Stimulated activated naive CD4-positive, alpha-beta T cell treated with Interleukin-2 at 50 U/mL for 16 hours (primary cell): ENCODE data around the gene C6orf120.
A peak's percentile ranks its signal among the peaks of the same experiment; 100 is the strongest.

Experiments used
- DNase-seq: peaks from one replicate; lab custom pipeline; 2025; lab: John Stamatoyannopoulos, UW

C6orf120 gene

DNA sequence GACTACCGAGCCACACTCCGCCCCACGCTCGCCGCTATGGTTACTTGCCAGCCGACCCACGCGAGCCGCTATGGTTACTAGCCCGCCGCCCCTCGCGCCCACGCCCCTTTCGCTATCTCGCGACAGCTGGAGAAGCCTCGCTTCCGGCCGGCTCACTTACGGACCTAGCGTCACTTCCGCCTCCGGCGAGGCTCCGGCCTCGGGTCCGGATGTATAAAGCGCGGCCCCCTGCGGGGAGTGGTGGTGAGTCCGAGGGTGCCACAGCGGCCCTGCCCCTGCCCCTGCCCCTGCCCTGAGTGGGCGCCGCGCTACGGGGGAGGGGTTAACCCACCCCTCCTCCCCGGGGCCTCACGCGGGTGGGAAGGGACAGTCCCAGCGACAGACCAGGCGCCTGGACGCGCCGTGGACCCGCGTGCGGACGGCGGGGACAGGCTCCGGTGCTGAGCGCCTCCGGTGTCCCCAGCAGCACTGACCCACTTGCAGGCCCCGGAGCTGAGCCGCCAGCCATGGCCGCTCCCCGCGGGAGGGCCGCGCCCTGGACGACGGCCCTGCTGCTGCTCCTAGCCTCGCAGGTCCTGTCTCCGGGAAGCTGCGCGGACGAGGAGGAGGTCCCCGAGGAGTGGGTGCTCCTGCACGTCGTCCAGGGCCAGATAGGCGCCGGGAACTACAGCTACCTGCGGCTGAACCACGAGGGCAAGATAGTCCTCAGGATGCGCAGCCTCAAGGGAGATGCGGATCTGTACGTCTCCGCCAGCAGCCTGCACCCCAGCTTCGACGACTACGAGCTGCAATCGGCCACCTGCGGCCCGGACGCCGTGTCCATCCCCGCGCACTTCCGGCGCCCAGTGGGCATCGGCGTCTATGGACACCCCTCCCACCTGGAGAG lies at the start of gene C6orf120, which contains the start of gene WDR27:
Gene C6orf120 (plus strand): TSS at position 173 of the 886 bp plus-strand sequence. CDS start 334 bp downstream, at position 507.
Gene WDR27 (minus strand): TSS at position 76 of the 886 bp plus-strand sequence. CDS start 13,024 bp downstream, outside the sequence.
- peak; percentile 99 for DNase-seq

DNA sequence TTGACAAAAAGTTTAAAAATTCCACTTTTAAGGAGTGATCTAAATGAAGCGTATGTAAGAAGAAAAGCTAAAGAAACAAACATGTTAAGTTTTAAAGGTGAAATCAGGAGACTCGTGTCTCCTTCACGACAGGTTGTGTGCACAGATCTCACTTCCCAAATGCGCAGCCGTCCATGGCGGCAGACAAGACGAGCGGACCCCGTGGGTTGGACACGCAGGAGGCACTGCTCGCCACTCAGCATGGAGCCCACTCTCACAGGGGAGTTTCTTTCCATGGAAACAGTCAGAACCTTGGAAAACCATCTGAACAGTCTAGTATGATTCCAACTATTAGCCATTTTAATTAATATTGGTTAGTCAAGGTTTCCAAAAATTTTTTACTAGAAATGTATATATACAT lies 49.0 kb upstream of the C6orf120 start:
- no peak for DNase-seq

DNA sequence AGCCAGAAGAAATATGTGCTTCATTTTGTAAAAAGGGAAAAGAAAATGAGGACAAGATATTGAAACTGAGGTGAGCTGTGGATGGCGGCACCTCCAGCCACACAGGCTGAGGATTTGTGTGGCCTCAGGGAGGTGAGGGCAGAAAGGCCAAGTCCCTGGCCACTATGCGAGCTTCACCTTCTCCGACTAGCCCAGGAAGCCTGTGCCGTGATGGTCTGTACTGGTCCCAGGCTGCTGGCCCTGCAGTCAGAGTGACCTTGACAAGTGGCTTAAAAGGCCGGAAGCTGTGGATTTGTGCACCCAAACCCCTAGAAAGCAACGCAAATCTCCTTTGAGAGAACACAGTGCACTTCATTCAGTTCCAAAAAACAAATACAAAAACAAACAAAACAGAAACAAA lies 48.2 kb upstream of the C6orf120 start:
- DNase-seq, result no peak

DNA sequence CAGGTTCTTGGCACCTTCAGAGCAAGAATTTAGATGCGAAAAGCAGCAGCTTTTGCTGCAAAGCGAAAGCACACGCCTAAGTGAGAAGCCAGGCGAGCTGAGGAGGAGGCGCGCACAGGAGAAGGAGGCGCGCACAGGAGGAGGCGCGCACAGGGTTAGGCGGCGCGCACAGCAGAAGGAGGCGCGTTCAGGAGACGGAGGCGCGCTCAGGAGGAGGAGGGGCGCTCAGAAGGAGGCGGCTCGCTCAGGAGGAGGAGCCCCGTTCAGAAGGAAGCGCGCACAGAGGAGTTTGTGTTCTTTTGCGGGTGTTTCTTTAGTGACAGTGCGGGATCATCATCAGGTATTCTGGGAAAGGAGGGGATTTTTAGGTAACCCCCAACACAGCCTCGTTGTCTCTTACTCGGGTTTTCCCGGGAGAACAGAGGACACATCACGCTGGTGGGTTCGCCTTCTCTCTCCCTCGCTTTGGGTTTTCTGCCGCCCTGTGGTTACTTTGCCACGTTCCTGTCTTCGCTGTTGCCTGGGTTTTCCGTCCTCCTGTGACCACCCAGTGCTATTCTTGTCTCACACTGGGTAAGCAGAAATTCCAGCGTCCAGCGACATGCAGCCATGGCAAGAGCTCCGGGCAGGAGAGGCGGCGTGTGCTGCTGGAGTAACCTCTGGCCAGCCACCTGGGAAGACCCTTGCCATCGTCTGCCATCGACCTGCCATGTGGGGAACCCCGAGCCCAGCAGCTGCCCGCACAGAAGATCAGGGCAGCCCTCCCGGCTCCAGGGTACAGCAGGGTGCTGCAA lies 47.1 kb upstream of the C6orf120 start:
- DNase-seq, result peak; percentile 62

DNA sequence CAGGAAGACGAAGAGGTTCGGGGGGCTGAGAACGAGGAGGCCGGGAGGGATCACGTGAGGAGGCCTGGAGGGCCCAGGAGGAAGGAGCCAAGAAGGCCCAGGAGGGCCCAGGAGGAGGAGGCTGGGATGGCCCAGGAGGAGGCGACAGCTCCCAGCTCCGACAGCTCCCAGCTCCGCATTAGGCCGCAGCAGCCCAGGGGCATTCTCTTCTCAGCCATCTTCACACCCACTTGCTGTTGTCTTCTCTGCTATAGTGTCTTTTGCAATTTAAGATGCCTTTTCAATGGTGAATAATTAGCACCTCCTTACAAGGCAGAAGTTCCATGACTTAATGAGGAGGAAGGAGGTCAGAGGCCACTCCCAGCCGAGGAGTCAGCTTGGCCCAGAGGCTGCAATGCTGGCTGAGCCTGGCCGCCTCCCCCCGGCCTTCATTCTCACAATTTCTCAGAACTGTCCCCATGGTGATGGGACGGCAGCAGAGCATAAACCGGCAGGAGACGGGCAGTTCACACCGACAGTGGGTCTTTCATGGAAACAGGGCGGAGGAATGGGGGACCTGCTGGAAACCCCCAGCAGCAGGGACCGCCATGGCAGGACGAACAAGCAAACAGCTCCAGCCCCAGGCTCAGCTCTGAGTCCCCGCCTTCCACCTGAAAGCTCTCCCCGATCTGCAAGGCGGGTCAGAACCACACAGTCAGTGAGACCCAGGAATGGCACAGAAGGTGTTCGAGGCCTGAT lies 45.2 kb upstream of the C6orf120 start:
- no peak for DNase-seq

DNA sequence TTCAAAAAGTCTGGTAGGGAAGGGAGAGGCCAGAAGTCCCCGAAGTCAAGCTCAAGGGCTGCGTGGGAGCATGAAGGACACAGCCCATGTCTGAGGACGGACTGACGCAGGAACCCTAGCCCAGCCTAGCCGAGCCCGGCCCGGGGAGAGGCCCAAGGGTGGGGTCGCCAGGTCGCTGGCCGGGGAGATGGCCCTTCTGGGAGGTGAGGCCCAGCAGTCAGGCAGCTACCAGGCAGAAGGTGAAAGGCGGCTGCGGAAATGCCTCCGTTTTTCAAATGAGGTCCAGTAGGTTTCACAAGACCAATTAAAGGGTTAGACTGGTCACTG lies 44.7 kb upstream of the C6orf120 start:
- DNase-seq, result no peak

DNA sequence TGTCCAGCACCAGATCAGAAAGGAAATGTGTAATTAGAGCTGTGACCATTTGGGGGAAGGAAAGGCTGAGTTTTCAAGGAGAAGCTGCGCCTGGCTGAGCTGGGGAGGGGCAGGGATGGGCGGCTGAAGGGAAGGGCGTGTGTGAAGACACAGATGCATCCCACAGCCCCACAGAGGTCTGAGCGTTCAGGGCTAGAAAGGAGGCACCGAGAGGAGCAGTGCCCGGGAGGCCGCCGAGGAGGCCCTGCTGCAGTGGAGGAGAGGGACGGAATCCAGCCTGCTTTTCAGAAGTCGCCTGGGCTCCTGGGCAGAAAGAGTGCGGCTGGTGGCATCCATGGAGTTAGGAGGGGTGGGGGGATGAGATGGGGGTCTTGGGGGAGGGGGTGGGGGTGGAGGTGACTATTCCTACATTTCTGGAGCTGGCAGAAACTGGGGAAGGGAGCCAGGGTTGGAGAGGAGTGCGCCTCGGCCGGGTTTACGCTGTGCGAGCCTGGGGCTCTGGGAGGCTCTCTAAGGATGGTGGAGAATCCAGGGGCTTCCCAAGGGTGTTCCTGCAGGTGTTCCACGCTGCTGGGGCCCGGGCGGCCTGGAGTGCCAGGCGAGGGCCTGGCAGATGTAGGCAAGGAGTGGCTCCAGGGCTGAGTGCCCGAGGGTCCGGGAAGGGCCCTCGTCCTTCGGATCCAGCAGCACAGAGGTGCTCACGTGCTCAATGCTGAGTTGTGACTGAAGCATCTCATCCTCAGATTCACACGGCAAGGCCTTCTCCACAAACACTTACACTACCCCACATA lies 41.9 kb upstream of the C6orf120 start:
- no peak for DNase-seq

DNA sequence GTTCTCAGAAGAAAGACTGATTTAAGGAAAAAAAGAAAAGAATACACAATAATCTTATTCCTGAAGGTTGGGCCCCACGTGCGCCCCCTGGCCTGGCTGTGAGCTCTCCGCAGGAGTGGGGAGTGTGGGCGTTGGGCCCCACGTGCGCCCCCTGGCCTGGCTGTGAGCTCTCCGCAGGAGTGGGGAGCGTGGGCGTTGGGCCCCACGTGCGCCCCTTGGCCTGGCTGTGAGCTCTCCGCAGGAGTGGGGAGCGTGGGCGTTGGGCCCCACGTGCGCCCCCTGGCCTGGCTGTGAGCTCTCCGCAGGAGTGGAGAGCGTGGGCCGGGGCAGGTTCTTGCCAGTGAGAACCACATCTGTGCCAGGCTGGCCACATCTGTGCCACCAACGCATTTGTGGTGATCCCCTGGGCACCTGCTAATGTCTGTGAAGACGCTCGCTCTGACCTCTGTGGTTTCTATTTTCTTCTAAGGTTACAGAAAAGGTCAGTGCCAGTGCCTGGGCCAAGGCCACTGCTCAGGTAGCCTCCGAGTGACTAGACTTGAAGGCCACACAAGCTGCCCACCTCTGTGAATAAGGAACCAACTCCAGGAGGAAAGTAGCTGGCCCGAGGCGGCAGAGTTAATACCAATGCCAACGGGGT lies 41.1 kb upstream of the C6orf120 start:
- DNase-seq, result no peak

DNA sequence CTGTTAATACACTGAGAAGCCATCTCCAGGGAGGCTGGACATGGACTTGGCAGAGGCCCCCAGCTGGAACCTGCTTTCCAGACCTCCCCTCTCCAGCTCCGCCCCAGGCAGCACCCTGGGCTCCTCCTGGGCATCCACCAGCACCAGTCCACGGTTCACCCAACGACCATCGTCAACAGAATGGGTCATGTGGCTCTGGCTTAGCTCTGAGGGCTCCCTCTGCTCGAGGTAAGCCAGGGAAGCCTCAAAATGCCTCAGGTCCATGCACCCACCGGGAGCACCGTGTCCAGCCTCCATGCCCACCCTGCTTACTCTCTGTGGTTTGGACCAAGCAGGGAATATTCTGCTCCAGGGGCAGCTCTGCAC lies 40.6 kb upstream of the C6orf120 start:
- DNase-seq, result no peak

DNA sequence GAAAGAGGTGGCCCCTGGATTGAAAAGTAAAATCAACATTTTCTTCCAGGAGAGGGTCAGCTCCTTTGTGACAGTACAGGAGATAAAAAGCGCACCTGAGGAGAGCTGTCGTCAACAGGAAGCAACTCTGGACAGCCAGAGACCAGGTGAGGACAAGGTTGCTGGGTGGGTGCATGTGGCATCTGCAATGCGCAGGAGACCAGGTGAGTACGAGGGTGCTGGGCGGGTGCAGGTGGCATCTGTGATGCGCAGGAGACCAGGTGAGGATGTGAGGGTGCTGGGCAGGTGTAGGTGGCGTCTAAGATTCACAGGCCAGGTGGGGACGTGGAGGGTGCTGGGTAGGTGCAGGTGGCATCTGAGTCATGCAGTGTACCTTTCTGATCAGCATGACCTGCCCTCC lies 38.5 kb upstream of the C6orf120 start:
- no peak for DNase-seq

DNA sequence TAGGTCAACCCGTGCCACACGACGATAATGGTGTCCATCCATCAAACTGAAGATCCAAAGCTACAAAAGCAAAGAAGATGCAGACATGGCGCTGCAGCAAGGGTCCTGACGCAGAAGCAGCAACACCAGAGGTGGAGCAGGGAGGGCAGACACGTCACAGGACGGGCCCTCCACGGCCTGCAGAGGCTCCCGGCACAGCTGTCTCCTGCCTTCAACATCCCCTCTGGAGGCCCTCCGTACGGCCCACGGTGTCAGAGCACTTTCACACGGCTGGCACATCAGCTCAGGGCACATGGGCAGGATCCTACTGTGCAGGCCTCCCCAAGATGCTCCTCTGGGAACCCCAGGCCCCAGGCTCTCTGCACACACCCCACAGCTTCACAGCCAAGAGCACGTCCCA lies 37.7 kb upstream of the C6orf120 start:
- DNase-seq, result no peak

DNA sequence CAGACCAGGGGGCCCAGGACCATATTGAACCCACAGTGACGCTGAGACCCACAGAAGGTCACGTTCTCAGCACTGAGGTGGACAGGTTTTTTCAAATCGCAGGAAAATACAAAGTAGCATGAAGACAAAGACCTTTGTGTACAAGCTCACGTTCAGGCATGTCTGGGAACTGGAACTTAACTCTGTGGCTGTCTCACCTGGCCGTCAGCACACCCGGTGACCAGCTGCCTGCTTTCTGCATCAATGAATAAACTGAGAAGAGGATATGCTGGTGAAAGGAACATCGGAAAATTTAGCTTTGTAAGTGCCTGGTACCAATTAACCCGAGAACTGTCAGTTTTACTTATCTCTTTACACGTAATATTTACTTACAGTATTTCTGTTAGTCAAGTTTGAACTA lies 36.6 kb upstream of the C6orf120 start:
- DNase-seq, result no peak

DNA sequence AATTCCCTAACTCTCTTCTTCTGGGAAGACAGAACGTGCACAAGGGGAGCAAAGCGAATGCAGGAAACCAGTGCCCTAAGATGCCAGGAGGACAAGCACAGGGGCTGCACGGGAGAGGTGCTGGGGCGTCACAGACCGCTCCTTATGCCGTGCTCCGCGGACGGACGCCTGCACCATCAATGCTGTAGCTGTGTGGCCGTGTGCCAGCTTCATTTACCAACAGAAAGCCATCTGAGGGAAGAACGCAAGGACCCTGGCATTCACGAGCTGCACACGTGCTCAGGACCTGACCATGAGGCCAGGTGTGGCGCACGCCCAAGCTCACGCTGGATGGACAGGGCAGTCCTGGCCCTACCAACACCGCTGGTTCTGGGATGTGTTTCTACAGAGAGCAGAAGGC lies 35.5 kb upstream of the C6orf120 start:
- DNase-seq, result no peak

DNA sequence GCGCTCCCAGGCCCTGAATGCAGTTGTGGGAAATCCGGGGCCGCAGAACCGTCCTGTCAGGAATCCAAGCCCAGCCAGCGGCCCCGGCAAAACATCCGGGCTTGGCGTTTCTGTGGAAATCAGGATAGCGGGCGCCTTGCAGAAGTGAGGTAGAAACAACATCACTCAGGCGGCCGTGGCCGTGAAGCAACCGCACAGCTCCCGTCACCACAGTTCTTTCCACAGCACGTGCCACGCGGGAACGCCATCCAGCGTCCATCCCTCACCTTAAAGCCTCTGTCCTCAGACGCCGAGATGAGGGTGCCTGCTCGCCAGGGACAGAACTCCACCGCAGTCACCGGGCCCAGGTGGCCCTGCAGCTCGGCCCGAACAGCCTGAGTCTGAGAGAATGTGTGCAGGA lies 34.2 kb upstream of the C6orf120 start:
- DNase-seq, result no peak

DNA sequence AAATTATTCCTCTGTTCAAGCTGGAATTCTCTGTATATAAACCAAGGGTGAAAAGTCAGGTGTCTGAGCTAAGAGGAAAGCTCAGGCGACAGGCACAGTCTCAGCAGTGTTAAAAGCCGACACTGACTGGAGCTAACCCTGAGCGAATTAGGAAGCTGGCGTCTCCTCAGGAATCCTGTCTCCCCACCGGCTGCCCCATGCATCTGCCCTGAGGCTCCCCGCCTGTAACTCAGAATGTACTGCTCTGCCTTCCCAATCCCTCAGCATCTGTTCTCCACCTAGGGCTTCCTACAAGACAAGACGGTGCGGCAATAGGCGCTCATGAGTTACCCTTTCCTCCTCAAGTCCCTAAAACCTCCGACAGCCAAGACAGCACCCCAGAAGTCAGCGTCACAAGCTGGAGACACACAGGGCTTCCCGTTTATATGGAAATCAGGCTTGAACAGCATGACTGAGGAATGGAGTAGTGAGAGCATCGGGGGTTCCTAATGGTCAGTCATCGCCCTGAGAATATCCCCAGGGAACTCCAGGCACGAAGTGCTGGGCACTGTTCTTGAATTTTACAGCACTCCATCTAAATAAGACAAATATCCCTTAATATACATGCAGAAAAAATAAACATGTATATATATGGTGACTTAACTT lies 33.6 kb upstream of the C6orf120 start:
- DNase-seq, result no peak

DNA sequence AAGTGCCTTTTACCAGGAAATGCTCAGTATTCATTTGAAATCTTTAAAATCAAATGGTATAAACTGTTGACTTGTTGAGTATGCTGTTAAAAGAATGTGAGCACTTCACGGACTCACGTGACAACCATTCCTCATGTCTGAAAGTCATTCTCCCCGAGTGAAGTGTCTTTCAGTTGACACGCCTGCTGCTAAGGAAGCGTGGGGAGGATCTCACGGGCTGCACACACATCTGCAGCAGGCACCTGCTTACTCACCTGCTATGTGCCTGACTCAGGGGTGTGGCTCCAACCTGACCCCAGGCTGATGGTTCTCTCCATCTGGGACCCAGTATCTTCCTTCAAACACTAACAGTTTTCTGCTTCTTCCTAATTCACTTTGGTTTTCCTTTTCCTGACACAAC lies 32.8 kb upstream of the C6orf120 start:
- DNase-seq, result no peak

DNA sequence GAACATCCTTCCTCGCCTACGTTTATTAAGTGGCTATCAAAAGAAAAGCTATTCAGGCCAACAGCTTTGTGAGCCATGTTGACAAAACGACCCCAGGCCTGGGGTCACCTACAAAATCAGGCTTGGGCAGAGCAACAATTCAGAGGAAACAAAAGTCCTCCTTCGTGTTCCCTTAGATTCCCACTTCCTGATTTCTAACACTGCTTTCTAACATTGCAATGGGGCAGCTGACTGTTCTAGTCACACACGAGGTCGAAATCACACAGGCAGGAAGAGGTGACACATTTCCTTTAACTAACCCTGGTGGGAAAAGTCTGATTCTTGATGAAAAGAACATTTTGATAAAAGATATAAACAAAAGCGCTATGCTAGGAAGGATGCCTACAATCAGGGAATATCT lies 32.0 kb upstream of the C6orf120 start:
- no peak for DNase-seq

DNA sequence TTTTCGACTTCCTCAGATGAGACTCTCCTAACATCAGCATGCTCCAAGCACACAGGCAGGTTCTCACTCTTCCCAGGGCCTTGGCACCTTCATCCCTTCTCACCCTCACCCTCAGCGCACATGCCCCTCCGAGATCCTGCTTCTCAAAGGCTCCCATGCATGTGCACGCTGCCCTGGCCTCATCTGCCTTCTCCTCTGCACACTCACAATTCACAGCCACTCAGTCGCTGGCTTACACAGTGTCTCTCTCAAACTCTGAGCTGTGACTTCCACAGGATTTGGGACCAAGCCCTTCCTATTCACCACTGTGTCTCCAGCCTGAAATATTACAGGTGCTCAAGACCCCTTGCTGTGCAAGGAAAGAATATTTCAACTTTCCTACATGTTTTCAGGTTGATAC lies 30.4 kb upstream of the C6orf120 start:
- no peak for DNase-seq

DNA sequence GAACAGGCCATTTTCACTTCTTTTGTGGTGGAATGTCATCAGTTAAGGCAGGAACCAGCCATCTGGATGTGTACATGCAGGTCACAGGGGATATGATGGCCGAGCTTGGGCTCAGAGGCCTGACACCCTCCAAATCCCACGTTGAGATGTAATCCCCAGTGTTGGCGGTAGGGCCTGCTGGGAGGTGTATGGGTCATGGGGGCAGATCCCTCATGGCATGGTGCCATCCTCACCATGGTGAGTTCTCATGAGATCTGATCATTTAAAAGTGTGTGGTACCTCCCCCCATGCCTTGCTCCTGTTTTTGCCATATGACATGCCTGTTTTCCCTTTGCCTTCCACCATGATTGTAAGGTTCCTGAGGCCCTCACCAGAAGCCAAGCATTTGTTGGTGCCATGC lies 26.9 kb upstream of the C6orf120 start:
- DNase-seq, result no peak

DNA sequence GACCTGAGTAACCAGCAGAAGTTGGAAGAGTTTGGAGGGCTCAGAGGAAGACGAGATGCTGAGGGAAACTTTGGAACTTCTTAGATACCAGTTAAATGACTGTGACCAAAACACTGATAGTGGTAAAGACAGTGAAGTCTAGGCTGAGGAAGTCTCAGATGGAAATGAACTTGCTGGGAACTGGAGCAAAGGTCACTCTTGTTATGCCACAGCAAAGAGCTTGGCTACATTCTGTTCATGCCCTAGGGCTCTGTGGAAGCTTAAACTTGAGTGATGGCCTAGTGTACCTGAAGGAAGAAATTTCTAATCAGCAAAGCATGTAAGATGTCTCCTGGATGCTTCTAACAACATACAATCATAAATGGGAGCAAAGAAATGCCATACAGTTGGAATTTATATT lies 24.8 kb upstream of the C6orf120 start:
- DNase-seq, result no peak

DNA sequence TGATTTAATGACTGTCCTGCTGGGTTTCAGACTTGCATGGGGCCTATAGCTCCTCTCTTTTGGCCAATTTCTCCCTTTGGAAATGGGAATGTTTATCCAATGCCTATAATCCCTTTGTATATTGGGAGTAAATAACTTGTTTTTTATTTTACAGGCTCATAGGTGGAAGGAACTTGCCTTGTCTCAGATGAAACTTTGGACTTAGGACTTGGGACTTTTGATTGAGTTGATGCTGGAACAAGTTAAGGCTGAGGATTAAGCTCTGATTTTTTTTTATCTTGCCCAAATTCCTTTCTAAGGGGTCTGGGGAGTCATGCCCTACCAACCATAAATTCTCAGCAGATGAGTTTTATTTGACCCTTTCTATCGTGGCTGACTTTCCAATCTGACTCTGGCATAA lies 23.6 kb upstream of the C6orf120 start:
- no peak for DNase-seq
